HG02870 (cell line): ENCODE data around the gene STXBP3.
A peak's percentile ranks its signal among the peaks of the same experiment; 100 is the strongest.
"Not testable (repeated sequence)": the region's sequence is repeated elsewhere in the genome, so short reads cannot be mapped to it uniquely, and the experiment has no call there.

Source experiments
- ATAC-seq: cut with Tn5 transposase; IDR thresholded peaks from one replicate; pipeline ENCODE4 v1.9.1; 2021; ENCODE audit warnings: mild to moderate bottlenecking, moderate library complexity; ENCODE audit not compliant: unreplicated experiment

STXBP3 gene

GRCh38 chr1:108729481-108729880, 17.0 kb upstream of the STXBP3 start:
- no peak for ATAC-seq

- no peak for ATAC-seq
Observed at GRCh38 chr1:108732398-108732797, 14.1 kb upstream of the STXBP3 start.

- no peak for ATAC-seq
Observed at GRCh38 chr1:108734171-108734865, 12.2 kb upstream of the STXBP3 start.

- ATAC-seq = no peak
Observed at GRCh38 chr1:108742253-108742652, 4.2 kb upstream of the STXBP3 start.

GRCh38 chr1:108745980-108746381, 493 bp upstream of the STXBP3 start:
- ATAC-seq = no peak

- ATAC-seq = peak; percentile 27
Observed at GRCh38 chr1:108747171-108747850, 837 bp downstream of the STXBP3 start.

- no peak for ATAC-seq
Observed at GRCh38 chr1:108747898-108748297, 1.4 kb downstream of the STXBP3 start.

GRCh38 chr1:108749081-108749480, 2.6 kb downstream of the STXBP3 start:
- no peak for ATAC-seq

GRCh38 chr1:108750476-108751181, 4.2 kb downstream of the STXBP3 start:
- ATAC-seq = no peak

GRCh38 chr1:108753363-108753762, 6.9 kb downstream of the STXBP3 start:
- no peak for ATAC-seq

GRCh38 chr1:108758796-108759195, 12.3 kb downstream of the STXBP3 start:
- no peak for ATAC-seq

GRCh38 chr1:108767115-108767514, 20.6 kb downstream of the STXBP3 start:
- ATAC-seq = no peak

GRCh38 chr1:108767708-108768107, 21.2 kb downstream of the STXBP3 start:
- no peak for ATAC-seq

GRCh38 chr1:108777839-108778238, 31.4 kb downstream of the STXBP3 start:
- no peak for ATAC-seq

GRCh38 chr1:108779455-108779854, 33.0 kb downstream of the STXBP3 start:
- no peak for ATAC-seq

GRCh38 chr1:108780937-108781574, 34.6 kb downstream of the STXBP3 start:
- ATAC-seq = no peak

- ATAC-seq = not testable (repeated sequence)
Observed at GRCh38 chr1:108781575-108781944, 35.1 kb downstream of the STXBP3 start.

- ATAC-seq = no peak
Observed at GRCh38 chr1:108785264-108785663, 38.8 kb downstream of the STXBP3 start.

- ATAC-seq = no peak
Observed at GRCh38 chr1:108785880-108786279, 39.4 kb downstream of the STXBP3 start.

GRCh38 chr1:108791790-108792189, 45.3 kb downstream of the STXBP3 start:
- ATAC-seq = no peak

GRCh38 chr1:108792420-108792819, 45.9 kb downstream of the STXBP3 start:
- ATAC-seq = no peak

- ATAC-seq = no peak
Observed at GRCh38 chr1:108799001-108799400, 52.5 kb downstream of the STXBP3 start.
